Naive B cell (primary cell): Measurements from ENCODE around the gene TASL. TPM values are rescaled to one million over a fixed set of nuclear protein-coding genes. Genes with fewer than 3 reads are reported as not detected.

Source experiments
- ATAC-seq, 2 donors: fragments of 150-1000 bp; cut with Tn5 transposase; 2 replicates each; pipeline ENCODE4 v1.10.0; 2021; ENCODE audit warnings: low read depth in 2 of 2, mild to moderate bottlenecking in 2 of 2, moderate library complexity in 2 of 2
- DNase-seq: peaks from one replicate; pipeline ENCODE4 v3.0.0; 2022
- H3K27ac Mint-ChIP-seq, 6 donors: one replicate each; pipeline ENCODE4 v1.8.0; 2020 to 2022; ENCODE audit warnings: mild to moderate bottlenecking in 6 of 6, mixed read lengths in 6 of 6, moderate library complexity in 5 of 6, inconsistent platforms in 2 of 6
- H3K27me3 Mint-ChIP-seq, 3 donors: one replicate each; pipeline ENCODE4 v1.8.0; 2021 to 2022; ENCODE audit warnings: mixed read lengths in 3 of 3, mild to moderate bottlenecking in 1 of 3
- H3K36me3 Mint-ChIP-seq, 2 donors: one replicate each; pipeline ENCODE4 v1.8.0; 2020 to 2022; ENCODE audit warnings: mixed read lengths in 2 of 2, inconsistent platforms in 1 of 2, mild to moderate bottlenecking in 1 of 2
- H3K4me1 Mint-ChIP-seq, 3 donors: one replicate each; pipeline ENCODE4 v1.8.0; 2020 to 2022; ENCODE audit warnings: mixed read lengths in 3 of 3, inconsistent platforms in 1 of 3, mild to moderate bottlenecking in 1 of 3, moderate library complexity in 1 of 3
- H3K4me3 Mint-ChIP-seq, 8 donors: one replicate each; pipeline ENCODE4 v1.8.0; 2020 to 2022; ENCODE audit warnings: mild to moderate bottlenecking in 8 of 8, mixed read lengths in 8 of 8, moderate library complexity in 8 of 8, inconsistent platforms in 2 of 8
- H3K9me3 Mint-ChIP-seq, 7 donors: one replicate each; pipeline ENCODE4 v1.8.0; 2020 to 2022; ENCODE audit warnings: mixed read lengths in 7 of 7, mild to moderate bottlenecking in 5 of 7, inconsistent platforms in 2 of 7, moderate library complexity in 1 of 7
- polyA plus RNA-seq, 6 donors: library from polyadenylated mRNA; unstranded; fragments of 300-500 nt; fragmentation: Illumina TruSeq; gene quantifications; one replicate each; pipeline ENCODE4 v1.2.3, GENCODE V29; 2021; ENCODE audit warnings: low read depth in 6 of 6

TASL gene
- polyA plus RNA-seq, 6 donors from 2014 or later = 15.2 to 39.8 (median 32.9) TPM

DNA sequence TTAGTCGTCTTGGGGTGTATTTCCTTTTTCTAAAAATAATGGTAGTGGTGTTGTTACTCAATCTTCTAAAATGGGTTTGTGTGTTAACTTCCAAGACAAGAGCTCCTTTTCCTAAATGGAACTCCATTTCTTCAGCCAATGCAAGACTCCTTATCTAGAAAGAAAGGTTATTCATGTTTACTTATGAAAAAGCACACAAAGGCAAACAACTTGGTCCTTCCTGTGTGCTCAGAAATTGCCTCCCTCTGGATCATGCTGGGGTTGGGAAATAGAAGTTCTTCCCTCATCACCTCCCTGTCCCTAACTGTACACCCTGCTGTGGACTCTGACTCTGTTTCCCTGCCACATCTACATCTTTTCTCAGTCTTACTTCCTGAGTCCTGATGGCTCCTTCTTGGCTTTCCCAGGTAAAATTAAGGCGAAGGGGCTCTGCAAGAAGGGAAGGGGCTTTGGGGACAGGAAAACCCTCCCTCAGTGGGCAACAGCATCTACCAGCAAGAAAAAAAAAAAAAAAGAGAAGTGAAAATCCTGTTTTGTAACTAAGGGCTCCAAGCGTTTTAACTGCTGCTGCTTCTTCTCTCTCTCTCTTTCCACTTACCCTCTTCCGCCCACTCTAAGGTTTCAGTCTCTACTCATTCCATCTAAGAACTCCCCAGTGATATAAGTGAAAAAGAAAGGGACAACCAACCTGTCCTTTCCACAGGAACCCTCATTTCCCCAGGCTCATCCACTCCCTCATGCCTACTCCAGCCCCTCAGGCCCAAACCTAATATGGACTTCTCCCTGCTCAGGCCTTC is 19.8 kb upstream of the TASL start:
- no peaks in the 10 kb centered on the region for H3K36me3 Mint-ChIP-seq
- peak overlapping the region; percentile 51 to 92 (median 72) for H3K27ac Mint-ChIP-seq
- H3K9me3 Mint-ChIP-seq = no peaks in the 10 kb centered on the region
- H3K4me1 Mint-ChIP-seq = peaks cover 20 to 52% (median 27%) of the 10 kb centered on the region in 3 donors
- H3K4me3 Mint-ChIP-seq = peak overlapping the region; percentile 24 to 84 (median 70)
- no peaks in the 10 kb centered on the region for H3K27me3 Mint-ChIP-seq
- peak; percentile 45 for DNase-seq
- ATAC-seq = peak; percentile 73 to 75

DNA sequence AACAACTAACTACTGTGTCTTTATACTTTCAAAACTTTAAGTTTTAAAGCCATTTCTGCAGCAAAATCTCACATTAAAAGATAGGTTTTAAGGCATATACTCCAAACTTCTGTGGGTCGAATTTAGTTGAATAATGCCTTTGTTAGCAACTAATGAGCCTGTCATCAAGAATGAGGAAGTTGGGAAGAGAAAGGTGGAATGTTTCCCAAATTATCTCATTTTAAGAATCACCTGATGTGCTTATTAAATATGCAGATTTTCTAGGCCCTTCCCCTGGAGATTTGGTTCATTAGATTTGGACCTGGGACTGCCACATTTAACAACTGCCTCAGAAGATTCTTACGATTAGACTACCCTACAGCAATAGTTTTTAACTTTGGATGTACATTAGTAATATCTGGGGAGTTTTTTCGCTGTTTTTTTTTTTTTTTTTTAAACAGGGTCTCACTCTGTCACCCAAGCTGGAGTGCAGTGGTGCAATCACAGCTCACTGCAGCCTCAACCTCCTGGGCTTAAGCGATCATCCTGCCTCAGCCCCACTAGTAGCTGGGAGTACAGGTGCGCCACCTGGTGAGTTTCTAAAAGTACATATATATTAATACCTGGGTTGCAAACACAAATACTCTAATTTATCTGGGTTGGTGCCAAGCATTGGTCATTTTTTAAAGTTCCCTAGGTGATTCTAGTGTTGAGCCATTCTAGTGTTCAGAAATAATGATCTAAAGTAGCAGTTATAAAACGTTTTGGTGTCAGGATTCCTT is 16.1 kb upstream of the TASL start:
- Mint-ChIP-seq H3K36me3 (no peaks in the 10 kb centered on the region), H3K4me3 (peak overlapping the region; percentile 8 to 74 (median 50)), H3K27ac (peak overlapping the region; percentile 41 to 93 (median 78)), H3K4me1 (peaks cover 31 to 76% (median 32%) of the 10 kb centered on the region in 3 donors), H3K9me3 (no peaks in the 10 kb centered on the region), H3K27me3 (no peaks in the 10 kb centered on the region)
- peak; percentile 18 for DNase-seq
- ATAC-seq = peak; percentile 45 to 50

DNA sequence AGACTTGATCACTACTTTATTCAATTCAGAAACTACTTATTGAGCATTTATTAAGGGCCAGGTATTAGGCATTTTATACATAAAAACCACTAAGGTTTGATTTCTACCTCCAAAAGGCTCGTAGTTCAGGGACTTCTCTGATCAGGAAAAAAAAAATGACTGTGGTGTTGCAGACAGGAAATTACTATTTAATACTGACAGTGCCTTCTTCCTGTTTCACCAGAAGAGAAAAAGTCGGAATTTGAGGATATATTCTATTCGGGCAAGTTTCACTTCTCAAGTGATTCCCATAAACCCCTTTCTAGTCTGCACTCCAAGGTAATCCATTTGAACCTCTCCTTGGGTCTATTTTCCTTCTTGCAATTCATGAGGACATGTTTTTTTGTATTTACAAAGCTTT is 15.3 kb upstream of the TASL start:
- DNase-seq (peak; percentile 17), ATAC-seq (peak; percentile 28 to 37)
- no peaks in the 10 kb centered on the region for H3K36me3 Mint-ChIP-seq
- H3K4me3 Mint-ChIP-seq = peak overlapping the region in 7 of 8 donors; percentile 24 to 74 (median 53)
- peaks cover 26 to 72% (median 27%) of the 10 kb centered on the region in 3 donors for H3K4me1 Mint-ChIP-seq
- H3K27ac Mint-ChIP-seq = peak overlapping the region; percentile 41 to 93 (median 78)
- H3K27me3 Mint-ChIP-seq = no peaks in the 10 kb centered on the region
- no peaks in the 10 kb centered on the region for H3K9me3 Mint-ChIP-seq

- peak in 1 of 2 donors; percentile 31 for ATAC-seq
- Mint-ChIP-seq H3K36me3 (no peaks in the 10 kb centered on the region), H3K4me3 (peak overlapping the region in 4 of 8 donors; percentile 5 to 53 (median 24)), H3K9me3 (peaks cover 0 to 4% (median 0%) of the 10 kb centered on the region in 7 donors), H3K27me3 (no peaks in the 10 kb centered on the region), H3K27ac (peak overlapping the region in 2 of 6 donors; percentile 2 to 27), H3K4me1 (peaks cover 12 to 62% (median 24%) of the 10 kb centered on the region in 3 donors)
- no peak for DNase-seq
Observed at GRCh38 chrX:30590368-30590767, 12.8 kb upstream of the TASL start.

- ATAC-seq (peak in 1 of 2 donors; percentile 45), DNase-seq (peak; percentile 18)
- Mint-ChIP-seq H3K27ac (peak overlapping the region in 4 of 6 donors; percentile 4 to 81 (median 18)), H3K27me3 (no peaks in the 10 kb centered on the region), H3K4me3 (peak overlapping the region in 6 of 8 donors; percentile 3 to 70 (median 22)), H3K4me1 (peaks cover 12 to 55% (median 24%) of the 10 kb centered on the region in 3 donors), H3K9me3 (peaks cover 0 to 4% (median 0%) of the 10 kb centered on the region in 7 donors), H3K36me3 (no peaks in the 10 kb centered on the region)
Observed at GRCh38 chrX:30589146-30589888, 11.8 kb upstream of the TASL start.

DNA sequence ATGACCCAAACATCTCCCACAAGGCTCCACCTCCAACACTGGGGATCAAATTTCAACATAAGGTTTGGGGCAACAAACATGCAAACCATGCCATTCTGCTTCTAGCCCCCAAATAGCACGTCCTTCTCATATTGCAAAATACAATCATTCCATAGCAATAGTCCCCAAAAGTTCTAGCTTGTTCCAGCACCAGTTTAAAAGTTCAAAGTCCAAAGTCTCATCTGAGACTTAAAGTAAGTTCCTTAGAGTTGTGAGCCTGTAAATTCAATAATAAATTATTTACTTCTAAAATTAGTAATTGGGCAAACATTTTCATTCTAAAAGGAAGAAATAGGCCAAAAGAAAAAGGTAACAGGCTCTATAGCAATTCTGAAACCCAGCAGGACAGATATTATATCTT is 8.9 kb upstream of the TASL start:
- H3K9me3 Mint-ChIP-seq = peaks cover 0 to 4% (median 0%) of the 10 kb centered on the region in 7 donors
- no peak overlapping the region for H3K27ac Mint-ChIP-seq
- H3K4me1 Mint-ChIP-seq = peaks cover 12 to 33% (median 24%) of the 10 kb centered on the region in 3 donors
- no peak overlapping the region for H3K4me3 Mint-ChIP-seq
- H3K27me3 Mint-ChIP-seq = no peaks in the 10 kb centered on the region
- no peaks in the 10 kb centered on the region for H3K36me3 Mint-ChIP-seq
- no peak for ATAC-seq
- no peak for DNase-seq

DNA sequence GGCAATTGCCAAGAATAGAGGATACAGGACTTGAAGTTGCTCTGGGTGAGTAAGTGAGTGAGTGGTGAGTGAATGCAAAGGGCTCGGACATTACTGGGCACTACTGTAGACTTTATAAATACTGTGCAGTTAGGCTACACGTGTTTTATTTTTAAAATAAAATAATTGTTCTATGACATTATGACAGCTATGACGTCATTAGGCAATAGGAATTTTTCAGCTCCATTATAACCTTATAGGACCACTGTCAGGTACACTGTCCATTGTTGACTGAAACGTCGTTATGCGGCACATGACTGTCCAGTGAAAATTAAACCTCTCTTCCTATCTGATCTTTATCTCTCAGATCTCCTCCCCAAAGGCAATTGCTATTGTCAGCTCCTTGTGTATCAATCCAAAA is 5.1 kb upstream of the TASL start:
- H3K27me3 Mint-ChIP-seq = no peaks in the 10 kb centered on the region
- H3K27ac Mint-ChIP-seq = peak overlapping the region in 1 of 6 donors; percentile 2
- no peak overlapping the region for H3K4me3 Mint-ChIP-seq
- peaks cover 4 to 21% (median 10%) of the 10 kb centered on the region in 3 donors for H3K4me1 Mint-ChIP-seq
- no peaks in the 10 kb centered on the region for H3K36me3 Mint-ChIP-seq
- H3K9me3 Mint-ChIP-seq = peaks cover 0 to 4% (median 0%) of the 10 kb centered on the region in 7 donors
- DNase-seq (no peak), ATAC-seq (no peak)

DNA sequence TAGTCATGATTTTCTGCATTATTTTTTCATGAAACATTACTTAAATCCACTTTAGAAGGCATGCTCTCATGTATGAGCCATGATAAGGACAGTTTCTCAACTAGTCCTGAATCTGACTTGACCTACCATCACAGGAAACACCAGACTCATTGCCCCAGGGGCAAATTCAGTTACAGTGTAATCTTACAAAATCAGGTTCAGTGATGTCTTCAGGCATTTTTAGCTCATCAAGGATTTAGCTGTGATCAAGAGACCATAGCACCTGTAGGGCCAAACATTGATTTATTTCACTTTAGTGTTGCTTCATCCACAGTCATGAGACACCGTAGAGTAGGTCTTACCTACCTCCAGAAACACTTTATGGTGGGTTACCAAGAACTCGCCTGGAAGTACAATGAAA is 3.1 kb upstream of the TASL start:
- H3K4me3 Mint-ChIP-seq = no peak overlapping the region
- no peak for DNase-seq
- H3K36me3 Mint-ChIP-seq = no peaks in the 10 kb centered on the region
- no peak for ATAC-seq
- H3K4me1 Mint-ChIP-seq = peaks cover 6 to 20% (median 8%) of the 10 kb centered on the region in 3 donors
- H3K9me3 Mint-ChIP-seq = peaks cover 0 to 2% (median 0%) of the 10 kb centered on the region in 7 donors
- no peaks in the 10 kb centered on the region for H3K27me3 Mint-ChIP-seq
- H3K27ac Mint-ChIP-seq = no peak overlapping the region

- ATAC-seq (no peak), DNase-seq (no peak)
- peaks cover 10 to 11% of the 10 kb centered on the region in 2 donors for H3K36me3 Mint-ChIP-seq
- peak overlapping the region; percentile 95 to 99 (median 96) for H3K27ac Mint-ChIP-seq
- no peaks in the 10 kb centered on the region for H3K27me3 Mint-ChIP-seq
- H3K4me1 Mint-ChIP-seq = peaks cover 17 to 36% (median 25%) of the 10 kb centered on the region in 3 donors
- peak overlapping the region; percentile 87 to 97 (median 92) for H3K4me3 Mint-ChIP-seq
- peaks cover 0 to 2% (median 0%) of the 10 kb centered on the region in 7 donors for H3K9me3 Mint-ChIP-seq
Observed at GRCh38 chrX:30576881-30577280, 685 bp downstream of the TASL start.

- peak overlapping the region; percentile 46 to 78 (median 70) for H3K4me3 Mint-ChIP-seq
- no peaks in the 10 kb centered on the region for H3K9me3 Mint-ChIP-seq
- no peak for ATAC-seq
- peak overlapping the region; percentile 16 to 74 (median 46) for H3K27ac Mint-ChIP-seq
- H3K36me3 Mint-ChIP-seq = peaks cover 11 to 15% of the 10 kb centered on the region in 2 donors
- no peak for DNase-seq
- peaks cover 28 to 46% (median 33%) of the 10 kb centered on the region in 3 donors for H3K4me1 Mint-ChIP-seq
- H3K27me3 Mint-ChIP-seq = no peaks in the 10 kb centered on the region
Observed at GRCh38 chrX:30573125-30573524, 4.4 kb downstream of the TASL start.

GRCh38 chrX:30572678-30573077 is 4.9 kb downstream of the TASL start:
- H3K36me3 Mint-ChIP-seq = peaks cover 11 to 15% of the 10 kb centered on the region in 2 donors
- ATAC-seq (no peak), DNase-seq (no peak)
- peak overlapping the region; percentile 59 to 79 (median 74) for H3K4me3 Mint-ChIP-seq
- no peaks in the 10 kb centered on the region for H3K9me3 Mint-ChIP-seq
- H3K27ac Mint-ChIP-seq = peak overlapping the region in 3 of 6 donors; percentile 22 to 74 (median 46)
- no peaks in the 10 kb centered on the region for H3K27me3 Mint-ChIP-seq
- H3K4me1 Mint-ChIP-seq = peaks cover 33 to 47% (median 35%) of the 10 kb centered on the region in 3 donors

- H3K36me3 Mint-ChIP-seq = peaks cover 11 to 15% of the 10 kb centered on the region in 2 donors
- H3K4me3 Mint-ChIP-seq = peak overlapping the region in 5 of 8 donors; percentile 59 to 74 (median 67)
- peak overlapping the region in 1 of 6 donors; percentile 74 for H3K27ac Mint-ChIP-seq
- ATAC-seq (no peak), DNase-seq (no peak)
- H3K27me3 Mint-ChIP-seq = no peaks in the 10 kb centered on the region
- peaks cover 36 to 51% (median 38%) of the 10 kb centered on the region in 3 donors for H3K4me1 Mint-ChIP-seq
- H3K9me3 Mint-ChIP-seq = no peaks in the 10 kb centered on the region
Observed at GRCh38 chrX:30572004-30572403, 5.6 kb downstream of the TASL start.
